Dedifferentiated amniotic fluid mesenchymal stem cell (primary cell): ENCODE data around the gene SH3GLB1.

ENCODE experiments used
- DNase-seq: peaks from one replicate; pipeline ENCODE4 v3.0.0-alpha.2; 2016; ENCODE audit errors: extremely low spot score

The SH3GLB1 gene

DNA sequence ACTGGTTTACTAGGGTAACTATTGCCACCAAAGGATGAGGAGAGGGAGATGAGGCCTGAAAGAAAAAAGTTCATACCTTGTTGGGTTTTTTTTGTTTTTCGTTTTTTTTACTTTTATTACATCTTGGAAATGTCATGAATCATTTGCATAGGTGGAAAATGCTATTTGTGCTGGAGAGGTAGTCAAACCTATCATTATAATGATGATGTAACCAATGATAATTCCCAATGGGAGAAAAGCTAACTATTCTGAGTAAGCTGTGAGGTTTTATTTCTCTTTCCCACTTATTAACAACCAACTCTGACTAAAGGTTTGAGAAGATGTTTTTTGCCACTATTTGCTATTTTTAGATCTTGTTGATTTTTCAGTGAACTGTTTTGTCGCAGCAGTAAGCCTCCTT lies 29.0 kb downstream of the SH3GLB1 start:
- no peak for DNase-seq

DNA sequence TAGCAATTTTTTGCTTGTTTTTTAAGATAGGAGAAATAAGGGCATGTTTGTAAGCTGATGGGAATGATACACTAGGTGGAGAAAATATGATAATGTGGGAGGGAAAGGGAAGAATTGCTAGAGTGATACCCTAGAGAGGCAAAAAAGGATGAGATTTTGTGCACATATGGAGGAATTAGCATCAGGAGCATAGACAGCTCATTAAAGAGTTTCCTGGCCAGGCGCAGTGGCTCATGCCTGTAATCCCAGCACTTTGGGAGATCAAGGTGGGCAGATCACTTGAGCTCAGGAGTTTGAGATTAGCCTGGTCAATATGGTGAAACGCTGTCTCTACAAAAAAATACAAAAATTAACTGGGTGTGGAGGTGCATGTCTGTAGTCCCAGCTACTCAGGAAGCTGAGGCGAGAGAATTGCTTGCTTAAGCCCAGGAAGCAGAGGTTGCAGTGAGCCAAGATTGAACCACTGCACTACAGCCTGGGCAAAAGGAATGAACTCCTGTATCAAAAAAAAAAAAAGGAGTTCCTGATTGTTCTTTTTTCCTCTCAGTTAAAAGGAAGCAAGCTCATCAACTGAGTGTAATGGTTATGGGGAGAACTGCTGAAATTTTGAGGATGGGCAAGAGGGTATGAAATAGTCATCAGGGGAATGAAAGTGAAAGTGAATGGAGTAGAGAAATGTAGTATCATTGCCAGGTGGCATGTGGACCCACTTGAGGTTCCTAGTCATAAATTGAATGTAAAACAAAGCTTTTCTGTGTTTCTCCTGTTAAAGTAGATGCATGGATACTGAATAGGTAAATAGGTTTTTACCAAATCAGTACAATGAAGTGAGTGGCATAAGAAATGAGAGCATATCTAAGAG lies 35.5 kb downstream of the SH3GLB1 start:
- no peak for DNase-seq

DNA sequence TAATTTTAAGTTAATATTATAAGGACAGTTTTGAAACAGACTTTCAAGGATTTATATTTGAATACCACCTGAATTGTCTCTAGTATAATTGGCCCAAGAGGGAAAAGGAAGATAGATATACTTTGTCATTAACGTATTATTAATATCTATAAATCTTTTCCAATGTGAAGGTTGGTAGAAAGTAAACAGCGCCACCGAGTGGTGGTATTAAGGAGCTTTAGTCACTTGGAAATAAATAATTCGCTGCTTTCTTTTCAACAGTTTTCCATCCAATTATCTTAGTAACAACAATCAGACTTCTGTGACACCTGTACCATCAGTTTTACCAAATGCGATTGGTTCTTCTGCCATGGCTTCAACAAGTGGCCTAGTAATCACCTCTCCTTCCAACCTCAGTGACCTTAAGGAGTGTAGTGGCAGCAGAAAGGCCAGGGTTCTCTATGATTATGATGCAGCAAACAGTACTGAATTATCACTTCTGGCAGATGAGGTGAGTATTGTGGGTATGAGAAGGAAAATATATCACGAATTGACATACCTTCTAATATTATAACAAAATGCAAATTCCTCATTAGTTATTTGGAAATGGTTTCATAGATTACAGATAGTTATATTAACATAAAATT lies 37.7 kb downstream of the SH3GLB1 start:
- DNase-seq = peak; percentile 18

DNA sequence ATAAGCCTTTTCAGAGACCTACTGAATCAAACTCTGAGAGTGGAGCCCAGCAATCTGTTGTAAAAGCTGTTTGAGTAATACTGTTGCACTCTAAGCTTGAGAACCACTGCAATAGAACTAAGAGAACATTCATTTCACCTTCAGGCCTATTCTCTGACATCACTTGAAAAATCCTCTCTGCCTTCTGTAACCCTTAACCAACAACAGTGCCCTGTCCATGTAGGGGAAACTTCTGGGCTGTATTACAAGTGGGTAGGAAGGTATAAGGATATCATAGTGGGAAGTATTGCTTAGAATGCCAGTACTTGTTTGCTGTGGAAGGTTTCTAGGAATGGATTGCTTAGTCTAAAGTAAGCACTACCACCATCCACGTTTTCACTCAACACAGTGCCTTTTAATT lies 42.9 kb downstream of the SH3GLB1 start:
- DNase-seq = no peak

DNA sequence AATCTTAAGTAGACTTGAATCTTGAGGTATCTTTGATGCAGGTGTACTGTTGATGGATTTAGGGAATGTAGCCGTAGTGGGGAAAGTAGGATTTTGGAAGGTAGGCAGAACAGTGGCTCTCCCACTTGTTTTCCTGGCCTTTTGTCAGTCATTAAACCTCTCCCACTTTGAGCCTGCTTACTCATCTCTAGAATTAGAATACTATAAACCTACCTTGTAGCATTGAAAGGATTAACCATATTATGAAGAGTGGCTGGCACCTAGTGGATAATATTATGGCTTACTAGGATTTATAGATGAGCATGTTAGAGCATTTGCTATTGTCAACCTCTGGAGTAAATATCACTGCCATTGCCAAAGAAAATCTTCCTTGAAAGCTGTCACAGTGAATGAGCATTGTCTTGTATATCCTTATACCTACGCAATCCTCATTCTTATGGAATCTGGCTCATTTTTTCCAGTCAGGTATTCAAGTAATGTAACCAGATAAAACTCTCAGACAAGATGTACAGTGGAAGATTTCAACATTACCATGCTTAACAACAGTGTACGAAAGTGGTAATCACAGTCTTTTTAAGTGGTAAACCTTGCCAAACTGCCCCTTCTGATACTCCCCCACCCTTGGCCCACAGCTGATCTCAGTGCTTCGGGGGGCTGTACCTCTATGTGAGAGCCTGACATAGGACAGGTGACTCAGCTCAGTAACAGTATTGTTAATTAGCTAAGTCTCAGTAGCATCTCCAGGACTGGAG lies 44.4 kb downstream of the SH3GLB1 start:
- no peak for DNase-seq

DNA sequence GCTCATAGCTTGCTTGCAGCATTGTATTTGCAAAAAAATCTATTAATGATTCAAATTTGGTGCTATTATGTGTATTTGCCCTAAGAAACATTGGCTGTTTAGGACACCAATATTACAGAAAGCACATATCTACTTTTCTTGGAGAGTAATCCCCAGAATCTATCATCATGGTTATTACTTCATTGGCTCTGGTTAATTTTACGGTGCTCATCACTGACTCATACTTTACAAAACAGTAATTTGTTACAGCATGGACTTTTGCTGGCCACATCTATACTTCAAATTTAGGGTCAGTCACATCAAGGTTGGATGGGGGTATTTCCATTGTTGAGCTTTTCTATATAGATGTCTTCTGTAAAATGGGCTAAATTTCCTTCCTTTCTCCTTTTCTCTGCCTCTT lies 45.7 kb downstream of the SH3GLB1 start:
- no peak for DNase-seq

DNA sequence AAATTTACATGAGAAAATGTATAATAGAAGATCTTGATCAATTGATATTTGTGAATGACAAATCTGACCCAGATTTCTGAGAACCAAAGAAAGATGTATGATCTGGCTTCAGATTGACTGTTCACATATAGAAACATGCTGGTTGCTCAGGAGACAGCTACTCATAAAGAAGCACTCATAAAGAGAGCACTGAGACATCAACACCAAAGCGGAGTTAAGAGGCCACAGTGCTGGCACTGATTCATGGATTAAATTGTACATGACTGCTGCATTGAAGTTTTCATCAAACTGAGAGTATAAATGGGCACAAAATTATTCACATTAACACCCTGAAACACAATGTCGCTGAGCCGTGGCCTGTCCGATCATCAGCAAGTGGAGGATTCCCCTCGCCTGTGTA lies 46.2 kb downstream of the SH3GLB1 start:
- DNase-seq = no peak

DNA sequence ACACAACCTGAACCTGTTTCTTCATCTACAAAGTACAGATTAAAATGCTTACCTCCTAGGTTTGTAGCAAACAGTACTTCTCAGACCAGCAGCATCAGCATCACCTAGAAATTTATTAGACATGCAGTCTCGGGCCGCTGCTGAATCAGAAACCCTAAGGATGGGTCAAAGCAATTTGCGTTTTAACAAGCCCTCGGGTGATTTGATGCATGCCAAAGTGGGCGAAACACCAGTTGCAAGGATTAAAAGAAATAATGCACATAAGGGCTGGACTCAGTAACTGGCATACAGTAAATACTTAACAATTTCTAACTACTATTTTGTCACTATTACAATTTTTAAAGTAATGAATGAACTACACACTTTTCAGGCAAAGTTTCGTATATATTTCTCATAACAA lies 47.5 kb downstream of the SH3GLB1 start:
- DNase-seq = no peak

DNA sequence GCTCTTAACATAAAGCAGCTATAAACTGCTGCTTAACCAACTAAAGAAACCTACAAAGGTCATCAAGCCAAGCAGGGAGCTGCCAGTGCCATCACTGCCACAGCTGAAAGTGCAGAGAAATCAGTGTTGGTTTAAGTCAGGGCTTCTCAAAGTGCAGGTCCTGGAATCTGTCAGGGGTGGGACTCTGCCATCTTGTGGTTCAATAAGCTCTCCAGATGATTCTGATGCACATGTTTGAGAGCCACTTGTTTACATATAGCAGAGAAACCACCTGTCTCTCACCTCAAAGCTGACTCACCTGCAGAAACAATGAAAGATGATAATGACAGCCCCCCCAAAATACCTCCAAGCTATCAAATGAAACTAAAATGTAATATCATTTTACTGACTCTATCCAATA lies 49.3 kb downstream of the SH3GLB1 start:
- no peak for DNase-seq

DNA sequence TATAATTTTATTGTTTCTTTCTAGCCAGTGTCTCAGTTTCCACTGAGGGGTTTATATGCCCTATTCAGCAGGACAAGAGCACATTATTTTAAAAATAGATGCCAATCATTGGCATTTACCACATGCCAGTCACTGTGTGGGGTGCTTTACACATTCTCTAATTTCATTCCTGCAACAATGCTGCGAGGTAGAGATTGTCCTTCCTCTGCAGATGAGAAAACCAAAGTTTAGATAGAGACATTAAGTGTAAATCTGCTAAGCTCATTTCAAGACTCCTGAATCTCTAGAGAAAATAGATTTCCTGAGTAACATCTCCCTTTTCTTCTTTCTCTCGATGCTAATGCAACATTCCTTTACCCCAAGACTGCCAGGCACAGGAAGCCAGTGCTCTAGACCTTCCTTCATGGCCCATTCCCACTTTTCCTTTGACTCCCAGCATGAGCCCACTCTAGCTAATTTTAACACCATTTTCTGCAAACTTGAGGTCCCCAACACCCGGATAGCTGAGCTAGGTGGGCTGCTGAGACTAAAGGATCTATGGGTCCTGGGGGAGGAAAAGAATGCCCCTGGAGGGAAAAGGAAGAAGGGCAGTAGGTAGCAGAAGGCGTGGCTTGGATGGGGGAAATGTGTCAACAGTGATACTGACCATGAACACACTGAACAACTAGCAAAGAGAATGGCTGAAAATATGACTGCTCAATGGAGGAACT lies 50.0 kb downstream of the SH3GLB1 start:
- DNase-seq = no peak

DNA sequence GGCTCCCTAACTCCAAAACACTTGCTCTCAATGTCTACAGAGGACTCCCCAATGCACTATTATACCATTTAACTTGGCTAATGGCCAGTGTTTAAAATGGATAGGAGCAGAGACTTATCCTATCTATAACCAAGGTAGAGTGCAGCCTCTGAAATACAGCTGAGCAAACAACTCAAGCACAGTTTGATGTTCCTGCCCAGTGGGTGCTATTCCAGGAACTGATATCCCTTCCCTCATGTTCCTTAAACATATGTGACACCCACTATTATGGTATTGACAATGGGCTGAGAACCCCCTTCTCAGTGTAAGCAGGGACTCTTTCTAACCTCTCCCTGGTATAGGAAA lies 51.7 kb downstream of the SH3GLB1 start:
- no peak for DNase-seq

DNA sequence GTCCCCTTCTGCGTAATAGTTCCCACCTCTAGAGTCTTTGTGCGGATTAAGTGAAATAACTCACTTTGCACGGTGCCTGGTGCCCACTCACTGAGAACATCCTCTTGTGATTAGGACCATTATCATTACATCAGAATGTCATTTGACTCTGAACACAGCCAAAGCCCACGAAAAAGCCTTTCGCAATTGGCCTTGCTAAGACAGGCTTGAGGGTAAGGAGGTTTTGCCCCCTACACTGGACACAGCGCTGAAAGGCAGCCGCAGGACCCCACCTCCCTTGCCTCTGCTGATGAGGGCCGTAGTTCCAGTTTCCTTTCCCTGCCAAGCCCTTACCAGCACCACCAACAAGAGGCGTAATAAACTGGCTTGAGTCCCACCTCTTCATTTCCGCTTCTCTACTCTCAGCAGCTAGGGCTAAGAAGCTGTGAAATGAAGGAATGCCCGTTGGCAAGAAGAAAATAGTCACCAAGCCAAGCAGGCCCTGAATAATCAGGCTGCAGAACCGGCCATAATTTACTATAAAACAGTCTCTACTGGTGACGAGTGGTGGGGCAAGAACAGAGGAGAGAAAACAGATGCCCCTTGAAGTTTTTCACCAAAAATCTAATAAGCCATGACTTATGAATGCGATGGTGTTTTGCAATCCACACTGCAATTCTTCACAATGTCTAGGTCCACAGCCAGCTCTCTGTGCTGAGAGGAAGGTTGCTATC lies 53.1 kb downstream of the SH3GLB1 start:
- no peak for DNase-seq

DNA sequence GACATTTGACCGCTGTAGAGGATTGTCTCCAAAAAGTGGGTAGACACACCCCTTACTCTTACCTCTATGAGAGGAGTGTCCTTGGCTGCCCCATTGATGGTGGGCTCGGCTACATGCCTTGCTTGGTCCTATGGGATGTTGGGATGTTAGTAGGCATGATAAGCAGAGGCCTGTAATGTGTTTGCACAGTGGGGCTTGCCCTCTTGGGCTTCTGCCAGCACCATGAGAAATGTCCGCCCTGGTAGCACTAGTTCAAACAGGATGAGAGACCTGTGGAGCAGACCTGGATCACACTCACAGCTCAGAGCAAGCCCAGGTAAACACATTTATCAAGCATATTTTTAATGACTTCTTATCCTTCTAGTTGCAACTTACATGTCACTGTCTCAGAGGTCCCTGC lies 54.2 kb downstream of the SH3GLB1 start:
- no peak for DNase-seq

DNA sequence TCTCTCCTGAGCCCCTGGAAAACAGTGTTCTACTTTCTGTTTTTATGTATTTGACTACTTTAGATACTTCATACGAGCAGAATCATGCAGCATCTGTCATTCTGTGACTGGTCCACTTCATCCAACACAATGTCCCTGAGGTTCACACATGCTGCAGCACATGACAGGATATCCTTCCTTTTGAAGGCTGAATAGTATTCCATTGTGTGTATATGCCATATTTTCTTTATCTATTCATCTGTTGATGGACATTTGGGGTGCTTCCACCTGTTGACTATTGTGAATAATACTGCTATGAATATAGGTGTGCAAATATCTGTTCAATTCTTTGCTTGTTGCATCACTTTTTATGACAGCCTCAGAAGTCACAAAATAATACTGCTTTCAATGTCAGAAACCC lies 55.8 kb downstream of the SH3GLB1 start:
- DNase-seq = no peak

DNA sequence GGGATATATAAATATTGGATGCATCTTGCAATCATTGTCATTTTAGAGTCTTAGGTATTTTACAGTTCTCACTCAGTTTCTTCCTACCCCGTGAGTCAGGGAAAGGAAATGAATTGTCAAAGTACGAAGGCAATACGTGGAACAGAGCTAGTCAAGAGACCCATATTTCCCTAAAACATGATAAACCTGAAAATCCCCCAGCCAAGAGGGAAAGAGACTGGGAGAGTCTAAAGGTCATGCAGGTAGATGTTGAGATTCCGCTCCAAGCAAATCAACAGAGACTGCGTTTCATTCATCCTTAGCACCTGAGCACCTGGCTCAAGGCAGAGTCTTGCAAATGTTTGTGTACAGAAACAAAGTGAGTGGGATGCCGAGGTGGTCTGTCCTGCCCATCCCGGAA lies 58.0 kb downstream of the SH3GLB1 start:
- no peak for DNase-seq

DNA sequence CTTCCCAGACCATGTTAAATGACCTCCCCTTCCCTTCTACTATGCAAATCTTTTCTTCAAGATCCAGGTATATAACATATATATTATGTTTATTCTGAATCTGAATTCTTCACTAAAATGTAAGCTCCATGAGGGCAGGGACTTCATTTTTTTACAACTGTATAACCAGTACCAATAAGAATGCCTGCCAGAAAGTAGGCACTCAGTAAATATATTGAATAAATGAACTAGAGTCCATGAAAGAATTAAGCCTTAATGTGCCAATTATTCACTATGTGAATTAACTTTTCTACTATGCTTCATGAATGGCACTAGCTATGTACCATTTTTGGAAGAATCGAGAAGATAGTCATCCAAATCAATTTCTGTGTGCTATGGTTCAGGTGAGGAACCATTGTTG lies 60.1 kb downstream of the SH3GLB1 start:
- DNase-seq = no peak

DNA sequence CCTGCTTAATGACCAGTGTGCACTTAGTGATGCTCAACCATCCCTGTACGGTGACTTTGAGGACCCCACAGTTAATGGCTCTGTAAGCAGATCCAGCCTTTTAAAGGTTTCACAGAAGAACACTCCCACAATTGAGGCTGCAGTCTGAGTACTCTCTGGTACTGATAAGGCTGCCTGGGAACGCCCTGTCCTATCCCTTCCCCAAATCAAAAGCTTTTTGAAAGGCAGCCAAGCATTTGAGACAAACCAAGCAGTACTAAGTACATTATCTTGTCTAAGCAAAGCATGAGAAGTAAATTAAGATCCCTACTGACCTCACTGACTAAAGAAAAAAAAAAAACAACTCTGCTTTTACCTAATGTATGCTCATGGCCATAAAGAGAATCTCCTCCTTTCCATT lies 60.7 kb downstream of the SH3GLB1 start:
- DNase-seq = no peak

DNA sequence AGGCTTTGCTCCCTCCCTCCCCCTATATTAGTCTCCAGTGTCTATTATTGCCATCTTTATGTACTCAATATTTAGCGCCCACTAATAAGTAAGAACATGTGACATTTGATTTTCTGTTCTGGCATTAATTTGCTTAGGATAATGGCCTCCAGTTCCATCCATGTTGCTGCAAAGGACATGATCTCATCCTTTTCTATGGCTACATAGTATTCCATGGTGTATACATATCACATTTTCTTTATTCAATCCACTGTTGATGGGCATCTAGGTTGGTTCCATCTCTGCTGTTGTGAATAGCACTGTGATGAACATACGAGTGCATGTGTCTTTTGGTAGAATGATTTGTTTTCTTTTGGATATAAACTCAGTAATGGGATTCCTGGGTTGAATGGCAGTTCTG lies 61.3 kb downstream of the SH3GLB1 start:
- no peak for DNase-seq

DNA sequence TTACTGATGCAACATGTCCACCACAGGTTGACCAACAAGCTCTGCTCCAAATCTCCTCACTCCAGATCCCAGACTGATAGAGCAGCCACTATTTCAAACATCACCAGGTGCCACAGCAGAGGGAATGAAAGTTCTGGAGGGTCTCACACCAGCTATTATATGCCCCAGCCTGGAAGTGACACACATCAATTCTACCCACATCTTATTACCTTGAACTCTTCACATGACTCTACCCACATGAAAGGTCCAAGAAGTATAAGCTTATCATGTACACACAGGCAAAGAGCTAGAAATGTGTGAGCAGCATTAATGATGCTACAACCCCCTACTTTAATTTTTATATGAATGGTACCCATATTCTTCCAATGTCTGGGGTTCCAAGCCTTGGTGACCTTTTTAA lies 64.2 kb downstream of the SH3GLB1 start:
- no peak for DNase-seq

DNA sequence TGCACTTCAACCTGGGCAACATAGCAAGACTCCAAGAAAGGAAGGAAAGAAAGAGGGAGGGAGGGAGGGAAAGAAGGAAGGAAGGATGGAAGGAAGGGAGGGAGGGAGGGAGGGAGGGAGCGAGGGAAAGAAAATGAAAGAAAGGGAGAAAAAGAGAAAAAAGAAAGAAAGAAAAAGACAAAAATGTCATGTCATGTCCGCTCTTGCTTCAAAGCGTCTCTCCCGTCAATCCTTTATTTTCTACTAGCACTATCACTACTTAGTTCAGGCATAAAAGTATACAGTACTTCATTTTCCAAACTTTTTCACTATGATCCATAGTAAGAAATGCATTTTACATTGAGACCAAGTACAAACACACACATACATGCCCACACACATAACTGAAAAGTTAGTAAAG lies 64.7 kb downstream of the SH3GLB1 start:
- DNase-seq = no peak
